ENCODE data around the gene RABGAP1L.

RABGAP1L gene

GRCh38 chr1:174818014-174818616 lies 658.8 kb downstream of the RABGAP1L start:
- TF ChIP-seq EZH2phosphoT487 (IDR thresholded peaks at IDR 0.05; ENCODE audit: borderline replicate concordance) (no peak), CTCF (conservative IDR thresholded peaks at IDR 0.05; ENCODE audit: low read length) (no peak)
- no peaks in the 10 kb centered on the region for H3K9me2 ChIP-seq (replicated peaks; ENCODE audit: low read depth, low read length)
- H3K9ac ChIP-seq (ENCODE audit: low read depth, low read length, poor library complexity, severe bottlenecking): no peak overlapping the region
- no peaks in the 10 kb centered on the region for H3K4me1 ChIP-seq (ENCODE audit: insufficient read depth, low read length, poor library complexity, severe bottlenecking)
- no peak overlapping the region for H3K4me2 ChIP-seq (ENCODE audit: low read depth, low read length, poor library complexity, severe bottlenecking)
- H3F3A ChIP-seq (ENCODE audit: low read depth): no peaks in the 10 kb centered on the region
- no peaks in the 10 kb centered on the region for H4K20me1 ChIP-seq (ENCODE audit: insufficient read depth, low read length, poor library complexity, severe bottlenecking)
- H3K9me3 ChIP-seq (ENCODE audit: insufficient read depth, low read depth, low read length): no peaks in the 10 kb centered on the region
- H3K36me3 ChIP-seq (ENCODE audit: insufficient read depth, low read length): no peaks in the 10 kb centered on the region
- no peaks in the 10 kb centered on the region for H3K79me2 ChIP-seq (ENCODE audit: insufficient read depth, low read length)
- H3K4me3 ChIP-seq (ENCODE audit: low read length, poor library complexity, severe bottlenecking): no peak overlapping the region
- no peak overlapping the region for H2AFZ ChIP-seq (ENCODE audit: low read length)
- H3K27me3 ChIP-seq (ENCODE audit: insufficient read depth, low read length, poor library complexity, severe bottlenecking): no peaks in the 10 kb centered on the region

- no peak overlapping the region for H3K4me2 ChIP-seq (ENCODE audit: low read depth, low read length, poor library complexity, severe bottlenecking)
Measured at GRCh38 chr1:174818951-174819350, 659.6 kb downstream of the RABGAP1L start.

GRCh38 chr1:174819596-174819995 lies 660.3 kb downstream of the RABGAP1L start:
- H3K9ac ChIP-seq (ENCODE audit: low read depth, low read length, poor library complexity, severe bottlenecking): no peak overlapping the region
- no peak overlapping the region for H3K4me2 ChIP-seq (ENCODE audit: low read depth, low read length, poor library complexity, severe bottlenecking)
- H3F3A ChIP-seq (ENCODE audit: low read depth): no peaks in the 10 kb centered on the region
- no peaks in the 10 kb centered on the region for H3K27me3 ChIP-seq (ENCODE audit: insufficient read depth, low read length, poor library complexity, severe bottlenecking)
- H3K36me3 ChIP-seq (ENCODE audit: insufficient read depth, low read length): no peaks in the 10 kb centered on the region
- no peaks in the 10 kb centered on the region for H4K20me1 ChIP-seq (ENCODE audit: insufficient read depth, low read length, poor library complexity, severe bottlenecking)
- H3K4me1 ChIP-seq (ENCODE audit: insufficient read depth, low read length, poor library complexity, severe bottlenecking): no peaks in the 10 kb centered on the region
- H3K79me2 ChIP-seq (ENCODE audit: insufficient read depth, low read length): no peaks in the 10 kb centered on the region
- H3K9me3 ChIP-seq (ENCODE audit: insufficient read depth, low read depth, low read length): no peaks in the 10 kb centered on the region
- no peak for TF ChIP-seq CTCF (conservative IDR thresholded peaks at IDR 0.05; ENCODE audit: low read length)
- TF ChIP-seq EZH2phosphoT487 (IDR thresholded peaks at IDR 0.05; ENCODE audit: borderline replicate concordance): no peak
- no peak overlapping the region for H2AFZ ChIP-seq (ENCODE audit: low read length)
- H3K4me3 ChIP-seq (ENCODE audit: low read length, poor library complexity, severe bottlenecking): no peak overlapping the region
- no peaks in the 10 kb centered on the region for H3K9me2 ChIP-seq (replicated peaks; ENCODE audit: low read depth, low read length)

More at GRCh38 chr1:174818951-174819350, 659.6 kb downstream of the RABGAP1L start:
- no peaks in the 10 kb centered on the region for H3K36me3 ChIP-seq (ENCODE audit: insufficient read depth, low read length)
- no peaks in the 10 kb centered on the region for H3K4me1 ChIP-seq (ENCODE audit: insufficient read depth, low read length, poor library complexity, severe bottlenecking)
- H3K9ac ChIP-seq (ENCODE audit: low read depth, low read length, poor library complexity, severe bottlenecking): no peak overlapping the region
- no peak overlapping the region for H2AFZ ChIP-seq (ENCODE audit: low read length)
- TF ChIP-seq CTCF (conservative IDR thresholded peaks at IDR 0.05; ENCODE audit: low read length) (no peak), EZH2phosphoT487 (IDR thresholded peaks at IDR 0.05; ENCODE audit: borderline replicate concordance) (no peak)
- no peak overlapping the region for H3K4me3 ChIP-seq (ENCODE audit: low read length, poor library complexity, severe bottlenecking)
- H4K20me1 ChIP-seq (ENCODE audit: insufficient read depth, low read length, poor library complexity, severe bottlenecking): no peaks in the 10 kb centered on the region
- no peaks in the 10 kb centered on the region for H3K9me3 ChIP-seq (ENCODE audit: insufficient read depth, low read depth, low read length)
- H3K27me3 ChIP-seq (ENCODE audit: insufficient read depth, low read length, poor library complexity, severe bottlenecking): no peaks in the 10 kb centered on the region
- no peaks in the 10 kb centered on the region for H3F3A ChIP-seq (ENCODE audit: low read depth)
- H3K9me2 ChIP-seq (replicated peaks; ENCODE audit: low read depth, low read length): no peaks in the 10 kb centered on the region
- no peaks in the 10 kb centered on the region for H3K79me2 ChIP-seq (ENCODE audit: insufficient read depth, low read length)
